Measurements from ENCODE around the gene CYP26B1.
"Not testable (repeated sequence)": the region's sequence is repeated elsewhere in the genome, so short reads cannot be mapped to it uniquely, and the experiment has no call there.

CYP26B1 gene

GRCh38 chr2:72104821-72105588 is 42.7 kb downstream of the CYP26B1 start:
- no peak for DNase-seq

- DNase-seq: no peak
Measured at GRCh38 chr2:72103690-72104089, 44.0 kb downstream of the CYP26B1 start.

- DNase-seq: no peak
Measured at GRCh38 chr2:72103161-72103560, 44.5 kb downstream of the CYP26B1 start.

GRCh38 chr2:72098935-72099334 is 48.7 kb downstream of the CYP26B1 start:
- no peak for DNase-seq

GRCh38 chr2:72097276-72097675 is 50.4 kb downstream of the CYP26B1 start:
- DNase-seq: no peak

- DNase-seq: no peak
Measured at GRCh38 chr2:72096181-72096580, 51.5 kb downstream of the CYP26B1 start.

- DNase-seq: no peak
Measured at GRCh38 chr2:72095364-72095763, 52.3 kb downstream of the CYP26B1 start.

GRCh38 chr2:72094701-72095100 is 53.0 kb downstream of the CYP26B1 start:
- DNase-seq: no peak

DNA sequence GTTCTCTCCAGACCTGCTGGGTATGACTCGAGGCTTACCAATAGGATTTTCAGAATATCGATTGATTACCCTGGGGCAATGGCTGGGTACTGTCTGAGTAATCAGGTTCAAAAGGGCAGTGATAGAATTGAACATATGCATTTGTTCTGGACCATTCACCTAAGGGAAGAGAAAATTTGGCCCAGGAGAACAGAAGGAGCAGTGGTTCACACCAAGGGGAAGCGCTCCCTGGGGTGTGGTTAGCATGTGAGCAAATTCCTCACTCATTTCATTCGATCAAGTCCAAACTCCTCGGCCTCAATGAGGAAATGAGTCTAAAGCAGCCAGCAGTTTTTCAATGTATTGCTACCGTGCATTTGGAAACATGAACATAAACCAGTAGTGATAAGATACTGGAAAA is 55.6 kb downstream of the CYP26B1 start:
- no peak for DNase-seq

DNA sequence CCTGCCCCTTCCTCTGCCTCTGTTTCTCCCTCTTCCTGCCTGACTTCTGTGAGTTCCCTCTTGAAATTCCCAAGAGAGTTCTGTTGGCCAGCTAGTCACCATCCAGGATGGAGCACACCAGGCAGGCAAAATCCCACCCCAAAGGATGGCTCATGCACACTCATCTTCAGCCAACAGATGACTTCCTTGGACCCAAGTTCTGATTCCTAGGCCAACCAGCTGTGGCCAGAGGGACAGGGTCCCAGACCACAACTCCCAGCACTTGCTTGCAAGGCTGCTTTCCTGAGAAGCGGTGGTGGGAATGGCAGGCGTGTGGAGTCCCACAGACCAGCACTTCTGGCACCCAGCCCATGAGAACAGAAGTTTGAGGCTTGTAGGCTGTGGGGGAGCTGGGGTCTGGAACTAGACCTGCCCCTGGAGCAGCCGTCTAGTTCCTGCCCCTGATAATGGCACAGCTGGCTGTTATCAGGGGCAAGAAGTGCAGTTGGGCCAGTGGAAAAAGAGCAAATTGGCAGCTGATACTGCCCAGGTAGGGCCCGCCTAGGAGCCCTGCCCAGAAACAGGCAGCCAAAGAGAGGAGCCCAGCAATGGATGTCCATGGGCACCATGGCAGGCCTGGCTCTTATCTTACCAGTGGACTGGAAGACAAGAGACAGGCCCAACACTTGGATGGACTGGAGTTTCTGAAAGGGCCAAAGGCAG is 56.7 kb downstream of the CYP26B1 start:
- DNase-seq: no peak

DNA sequence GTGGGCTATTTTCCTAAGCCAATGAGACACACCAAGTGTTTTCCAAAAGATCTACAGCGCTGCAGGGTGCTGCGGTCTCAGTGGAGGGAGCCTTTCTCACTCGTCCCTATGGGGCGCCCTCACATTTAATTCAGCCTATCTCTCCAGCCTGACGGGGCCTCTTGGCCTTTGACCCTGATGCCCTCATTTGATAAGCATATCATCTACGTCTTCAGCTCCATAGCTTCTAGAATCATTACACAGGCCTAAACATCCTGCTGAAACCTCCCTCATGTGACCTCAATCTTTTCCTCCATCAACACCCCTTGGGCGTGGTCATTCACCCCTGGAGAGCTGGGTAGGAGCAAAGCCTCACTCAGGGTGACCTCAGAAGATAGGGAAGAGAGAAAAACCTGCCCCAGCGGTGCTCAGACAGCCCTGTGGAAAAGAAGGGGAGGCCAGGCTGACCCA is 57.4 kb downstream of the CYP26B1 start:
- DNase-seq: no peak

DNA sequence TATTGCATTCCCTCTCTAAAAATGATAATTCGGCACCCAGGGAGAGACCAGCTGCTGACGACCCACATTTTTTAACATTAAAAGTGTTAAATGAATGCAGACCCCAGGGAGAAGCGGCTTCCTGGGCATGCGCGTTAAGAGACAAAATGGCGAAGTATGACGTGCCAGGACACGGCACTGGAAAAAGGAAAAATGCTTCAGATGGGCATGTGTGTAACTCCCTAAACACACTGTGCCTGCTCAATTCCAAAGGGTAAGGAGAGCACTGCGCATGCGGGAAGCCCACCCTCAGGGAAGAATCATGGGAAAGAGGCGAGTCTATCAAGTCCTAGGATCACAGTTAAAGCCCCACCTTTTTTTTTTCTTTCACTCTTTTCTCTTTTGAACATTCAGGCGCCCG is 58.1 kb downstream of the CYP26B1 start:
- DNase-seq: no peak

DNA sequence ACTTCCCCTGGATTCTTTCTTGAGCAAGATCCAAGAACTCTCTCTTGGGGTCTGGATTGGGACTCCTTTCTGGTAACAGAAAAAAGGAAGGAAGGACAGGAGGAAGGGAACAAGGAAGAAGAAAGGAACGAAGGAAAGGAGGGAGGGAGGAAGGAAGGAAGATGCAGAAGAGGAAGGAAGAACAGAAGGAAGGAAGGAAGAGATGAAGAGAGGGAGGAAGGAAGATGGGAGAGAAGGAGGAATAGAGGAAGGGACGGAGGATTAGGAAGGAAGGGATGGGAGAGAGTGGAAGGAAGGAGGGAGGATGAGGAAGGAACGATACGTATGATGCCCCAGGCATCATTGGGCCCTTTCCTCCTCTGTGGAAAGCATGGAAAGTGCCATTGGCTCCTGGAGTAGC is 58.6 kb downstream of the CYP26B1 start:
- DNase-seq: no peak

GRCh38 chr2:72086871-72087633 is 60.6 kb downstream of the CYP26B1 start:
- not testable (repeated sequence) for DNase-seq

DNA sequence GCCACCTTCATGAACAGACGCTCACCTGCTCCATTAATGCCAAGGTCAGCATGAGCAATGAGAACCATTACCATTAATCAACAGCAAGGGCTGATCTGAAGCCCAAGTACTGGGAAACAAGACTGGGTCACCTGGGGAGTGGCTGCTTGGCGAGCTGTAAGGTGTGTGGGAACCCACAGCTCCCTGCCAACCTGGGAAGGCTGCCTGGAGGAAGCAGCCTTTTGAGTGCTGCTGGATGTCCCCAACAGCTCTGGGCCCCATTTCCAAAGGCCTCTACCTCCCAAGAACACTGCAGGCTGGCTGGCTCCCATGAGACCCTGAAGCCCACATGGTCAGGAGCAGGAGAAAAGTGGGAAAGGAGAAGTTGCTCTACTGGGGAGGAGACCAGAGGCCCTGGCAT is 62.1 kb downstream of the CYP26B1 start:
- DNase-seq: no peak

DNA sequence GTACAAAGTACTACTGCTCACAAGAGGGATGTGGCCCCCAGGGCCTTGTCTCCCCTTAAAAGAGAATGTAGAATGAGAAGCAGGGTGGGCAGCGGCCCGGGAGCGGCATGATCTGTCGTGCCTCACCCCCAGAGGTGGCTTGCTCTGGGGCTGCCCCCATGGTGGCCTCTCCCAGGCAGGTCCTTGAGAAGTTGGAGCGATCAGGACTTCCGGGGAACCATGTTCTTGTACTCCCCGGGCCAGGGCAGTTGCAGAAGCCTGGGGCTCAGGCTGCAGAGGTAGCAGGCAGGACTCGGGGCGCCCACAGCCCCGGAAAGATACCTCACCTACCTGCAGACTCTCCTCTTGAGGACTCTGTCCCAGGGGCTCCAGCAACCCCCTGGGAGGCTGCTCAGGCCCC is 62.6 kb downstream of the CYP26B1 start:
- DNase-seq: no peak

DNA sequence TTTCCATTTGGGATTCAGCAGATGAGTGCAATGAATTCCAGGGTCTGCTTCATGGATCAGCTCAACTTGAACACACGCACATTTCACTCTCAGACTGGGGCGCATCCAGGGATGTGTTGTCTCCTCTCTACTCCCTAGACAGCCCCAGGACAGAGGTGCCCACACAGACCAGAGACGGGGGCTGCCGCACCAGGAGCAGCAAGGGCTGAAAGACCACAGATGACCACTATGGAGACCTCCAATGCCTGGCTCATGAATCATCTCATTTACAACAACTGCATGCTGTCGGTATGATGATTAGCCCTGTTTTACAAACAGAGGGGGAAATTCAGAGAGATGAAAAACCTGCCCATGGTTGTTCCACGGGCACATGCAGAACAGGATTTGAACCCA is 63.1 kb downstream of the CYP26B1 start:
- DNase-seq: peak; percentile 19

GRCh38 chr2:72083751-72084583 is 63.7 kb downstream of the CYP26B1 start:
- DNase-seq: peak; percentile 22

DNA sequence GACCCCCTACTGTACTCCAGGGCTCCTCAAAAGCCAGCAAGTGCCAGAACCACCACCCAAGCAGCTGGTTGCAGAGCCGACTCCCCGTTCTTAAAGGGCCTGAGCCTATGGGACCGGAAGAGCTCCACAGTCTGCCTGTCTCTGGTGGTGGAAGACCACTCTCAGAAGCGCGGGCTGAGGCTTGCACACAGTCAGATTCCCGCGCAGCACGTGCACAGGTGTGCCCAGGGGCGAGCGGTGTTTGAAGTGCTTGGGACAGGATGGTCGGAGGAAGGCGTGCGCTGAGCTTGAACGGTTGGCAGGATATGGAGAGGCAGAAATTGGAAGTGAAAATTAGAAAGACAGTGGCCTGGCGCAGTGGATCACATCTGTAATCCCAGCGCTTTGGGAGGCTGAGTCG is 64.8 kb downstream of the CYP26B1 start:
- no peak for DNase-seq

DNA sequence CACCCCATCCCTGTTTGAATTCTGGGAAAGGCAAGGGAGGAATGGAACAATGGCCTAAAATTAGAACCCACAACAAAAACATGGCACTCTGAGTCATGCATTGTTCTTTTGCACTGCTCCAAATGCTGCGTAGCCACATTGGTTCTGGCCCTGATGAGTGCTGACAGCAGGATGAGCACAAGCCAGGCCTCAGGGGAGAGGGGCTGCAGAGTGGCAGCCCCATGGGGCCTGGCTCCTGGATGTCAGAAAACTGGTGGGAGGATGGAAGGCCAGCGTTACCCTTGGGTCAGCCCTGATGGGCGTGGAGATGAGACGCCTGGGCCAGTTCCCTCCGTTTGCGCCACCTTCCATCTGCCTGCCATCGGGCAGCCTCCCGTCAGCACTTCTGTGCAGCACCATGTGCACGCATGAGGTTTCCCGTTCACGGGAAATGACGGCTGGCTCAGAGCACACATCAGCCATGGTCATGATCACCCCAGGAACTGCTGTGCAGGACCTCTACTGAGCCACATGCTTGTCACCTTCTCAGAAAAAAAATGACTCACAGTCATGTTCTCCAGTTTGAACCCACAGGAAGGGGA is 65.6 kb downstream of the CYP26B1 start:
- peak; percentile 84 for DNase-seq

GRCh38 chr2:72081451-72081850 is 66.2 kb downstream of the CYP26B1 start:
- peak; percentile 69 for DNase-seq

All from fibroblast of skin of scalp (primary cell).